Testis (tissue), 2 donors: ENCODE data around the gene OR13J1.

Experiments used
- POLR2A ChIP-seq: fragments of 450-650 bp; IDR thresholded peaks from one replicate; pipeline ENCODE4 v1.6.1; 2017; ENCODE audit warnings: antibody characterized with exemption, mild to moderate bottlenecking, moderate library complexity
- TF ChIP-seq, protein P1 (sequence below), 3 experiments: fragments of 450-650 bp in 2 of 3; fragments of 200-600 bp in 1 of 3; sonication (generic) in 1 of 3; IDR thresholded peaks; one replicate each; pipeline ENCODE4 v1.5.1; 2016 to 2019; ENCODE audit warnings: antibody characterized with exemption in 3 of 3, mild to moderate bottlenecking in 2 of 3, moderate library complexity in 1 of 3

DNA sequence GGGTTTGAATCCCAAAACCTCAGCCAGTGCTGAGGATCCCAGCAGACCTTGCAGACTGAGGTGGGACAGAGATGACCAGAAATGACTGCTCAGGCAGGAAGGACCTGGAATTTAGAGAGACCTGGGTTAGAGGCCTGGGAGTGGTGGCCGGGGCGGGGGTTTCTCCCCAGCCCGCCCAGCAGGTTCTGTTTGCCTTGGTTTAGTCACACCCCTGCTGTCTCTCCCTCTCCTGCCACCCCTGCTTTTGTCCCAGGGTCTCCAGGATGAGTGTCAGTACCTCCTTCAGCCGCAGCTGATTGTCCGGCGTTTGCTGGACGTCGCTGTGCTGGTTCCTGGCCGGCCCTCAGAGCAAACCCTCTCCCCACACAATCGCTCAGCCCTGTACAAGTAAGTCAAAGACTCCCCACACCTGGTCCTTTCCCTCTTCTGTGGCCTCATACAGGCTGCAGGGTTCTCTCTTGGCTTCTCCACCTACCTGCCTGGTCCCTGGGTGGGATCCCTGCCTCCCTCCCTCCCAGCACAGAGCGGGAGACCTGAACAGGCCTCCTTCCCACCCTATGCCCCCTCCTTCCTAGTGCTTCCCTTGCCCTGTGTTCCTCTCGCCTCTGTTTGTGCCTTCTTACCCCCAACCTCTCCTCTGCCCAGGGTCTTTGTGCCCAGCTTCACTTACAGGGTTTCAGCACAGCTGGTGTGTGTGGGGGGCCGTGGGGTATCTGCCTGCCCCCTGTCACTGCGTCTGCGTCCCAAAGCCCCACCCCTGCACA lies 29.1 kb downstream of the OR13J1 start:
- no peak for TF ChIP-seq POLR2A
- TF ChIP-seq, protein P1, sequence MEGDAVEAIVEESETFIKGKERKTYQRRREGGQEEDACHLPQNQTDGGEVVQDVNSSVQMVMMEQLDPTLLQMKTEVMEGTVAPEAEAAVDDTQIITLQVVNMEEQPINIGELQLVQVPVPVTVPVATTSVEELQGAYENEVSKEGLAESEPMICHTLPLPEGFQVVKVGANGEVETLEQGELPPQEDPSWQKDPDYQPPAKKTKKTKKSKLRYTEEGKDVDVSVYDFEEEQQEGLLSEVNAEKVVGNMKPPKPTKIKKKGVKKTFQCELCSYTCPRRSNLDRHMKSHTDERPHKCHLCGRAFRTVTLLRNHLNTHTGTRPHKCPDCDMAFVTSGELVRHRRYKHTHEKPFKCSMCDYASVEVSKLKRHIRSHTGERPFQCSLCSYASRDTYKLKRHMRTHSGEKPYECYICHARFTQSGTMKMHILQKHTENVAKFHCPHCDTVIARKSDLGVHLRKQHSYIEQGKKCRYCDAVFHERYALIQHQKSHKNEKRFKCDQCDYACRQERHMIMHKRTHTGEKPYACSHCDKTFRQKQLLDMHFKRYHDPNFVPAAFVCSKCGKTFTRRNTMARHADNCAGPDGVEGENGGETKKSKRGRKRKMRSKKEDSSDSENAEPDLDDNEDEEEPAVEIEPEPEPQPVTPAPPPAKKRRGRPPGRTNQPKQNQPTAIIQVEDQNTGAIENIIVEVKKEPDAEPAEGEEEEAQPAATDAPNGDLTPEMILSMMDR (IDR thresholded peaks at IDR 0.05): no peak
